COR-L47 (cell line): Measurements from ENCODE around the gene ADARB1.

Experiments used
- DNase-seq: peaks from one replicate; lab custom pipeline; 2025; lab: John Stamatoyannopoulos, UW

ADARB1 gene

DNA sequence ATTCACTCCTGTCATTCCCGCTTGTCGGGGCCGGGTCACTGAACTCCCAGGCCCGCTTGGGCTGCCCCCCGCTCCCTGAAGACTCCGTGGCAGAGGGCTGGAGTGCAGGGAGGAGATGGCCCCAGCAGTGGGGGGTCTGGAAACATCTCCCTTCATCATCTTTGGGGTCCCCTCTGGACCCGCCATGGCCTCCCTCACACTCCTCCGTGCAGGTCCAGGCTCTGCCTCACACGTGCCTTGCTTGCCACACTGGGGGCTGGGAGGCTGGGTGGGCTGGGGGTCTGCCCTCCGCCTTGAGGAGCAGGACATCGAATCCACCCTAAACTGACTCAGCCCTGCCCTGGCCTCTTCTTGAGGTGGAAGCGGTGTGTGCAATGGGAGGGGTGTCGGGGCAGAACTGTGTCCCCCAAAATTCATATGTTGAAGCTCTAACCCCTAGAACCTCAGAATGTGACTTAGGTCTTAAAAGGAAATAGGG lies 178.1 kb downstream of the ADARB1 start:
- no peak for DNase-seq

DNA sequence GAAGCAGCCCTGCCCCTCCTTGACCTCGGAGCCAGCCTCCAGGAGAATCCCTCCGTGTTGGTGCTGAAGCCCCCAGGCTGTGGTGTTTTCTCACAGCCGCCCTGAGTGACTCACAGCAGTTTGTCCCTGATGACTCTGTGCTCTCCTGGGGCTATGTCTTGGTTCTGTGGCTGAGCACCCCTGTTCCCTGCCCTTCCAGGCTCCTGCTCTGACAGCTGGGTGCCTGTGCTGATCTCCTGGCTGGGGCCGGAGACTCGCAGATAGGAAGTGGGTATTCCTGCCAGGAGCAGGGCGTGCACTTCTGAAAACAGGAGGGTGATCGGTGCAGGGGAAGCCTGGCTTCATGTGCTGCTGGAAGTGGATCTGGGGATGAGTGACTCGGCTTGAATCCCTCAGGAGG lies 178.8 kb downstream of the ADARB1 start:
- no peak for DNase-seq

DNA sequence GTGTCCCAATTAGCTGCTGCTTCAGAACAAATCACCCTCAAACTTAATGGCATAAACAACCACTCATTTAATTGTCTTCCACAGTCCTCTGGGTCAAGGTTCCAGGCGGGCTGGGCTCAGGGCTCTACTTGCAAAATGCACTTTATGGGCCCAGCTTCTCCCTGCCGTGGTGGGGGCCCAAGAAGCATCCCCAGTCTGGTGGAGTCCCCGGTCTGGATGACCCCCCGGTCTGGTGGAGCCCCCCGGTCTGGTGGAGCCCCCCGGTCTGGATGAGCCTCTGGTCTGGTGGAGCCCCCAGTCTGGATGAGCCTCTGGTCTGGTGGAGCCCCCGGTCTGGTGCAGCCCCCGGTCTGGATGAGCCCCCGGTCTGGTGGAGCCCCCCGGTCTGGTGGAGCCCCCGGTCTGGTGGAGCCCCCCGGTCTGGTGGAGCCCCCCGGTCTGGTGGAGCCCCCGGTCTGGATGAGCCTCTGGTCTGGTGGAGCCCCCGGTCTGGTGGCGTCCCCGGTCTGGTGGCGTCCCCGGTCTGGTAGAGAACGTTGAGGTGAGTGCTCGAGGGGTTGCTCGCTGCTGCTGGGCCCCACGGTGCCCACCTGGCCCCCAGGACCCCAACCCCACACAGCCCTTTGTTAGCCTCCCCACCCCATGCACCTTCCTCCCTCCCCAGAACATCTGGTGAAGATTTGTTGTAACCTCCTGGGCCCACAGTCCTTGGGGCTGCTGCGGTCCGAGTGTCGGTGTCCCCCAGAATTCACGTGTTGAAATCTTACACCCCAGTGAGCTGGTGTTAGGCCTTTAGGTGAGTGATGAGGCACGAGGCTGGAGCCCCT lies 179.5 kb downstream of the ADARB1 start:
- no peak for DNase-seq

DNA sequence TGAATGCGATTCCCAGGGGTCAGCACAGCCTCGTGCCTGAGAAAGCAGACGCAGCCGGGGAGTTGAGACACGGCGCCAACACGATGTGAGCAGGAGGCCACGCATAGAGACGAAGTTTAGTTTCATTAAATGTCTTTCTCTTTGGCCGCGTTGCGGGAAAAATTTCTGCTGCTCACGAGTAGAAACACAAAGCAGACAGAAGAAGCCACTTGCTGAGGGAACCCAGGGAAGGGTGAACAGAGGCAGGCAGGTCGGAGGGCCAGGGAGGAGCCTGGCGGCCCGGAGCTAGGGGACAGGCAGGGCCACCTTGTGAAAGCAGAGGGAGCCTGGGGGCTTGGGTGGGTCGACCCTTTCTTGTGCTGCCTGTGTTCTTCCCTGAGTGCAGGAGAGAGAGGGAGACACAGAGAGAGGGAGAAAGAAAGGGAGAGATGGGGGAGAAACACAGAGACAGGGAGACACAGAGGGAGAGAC lies 180.1 kb downstream of the ADARB1 start:
- DNase-seq: no peak

DNA sequence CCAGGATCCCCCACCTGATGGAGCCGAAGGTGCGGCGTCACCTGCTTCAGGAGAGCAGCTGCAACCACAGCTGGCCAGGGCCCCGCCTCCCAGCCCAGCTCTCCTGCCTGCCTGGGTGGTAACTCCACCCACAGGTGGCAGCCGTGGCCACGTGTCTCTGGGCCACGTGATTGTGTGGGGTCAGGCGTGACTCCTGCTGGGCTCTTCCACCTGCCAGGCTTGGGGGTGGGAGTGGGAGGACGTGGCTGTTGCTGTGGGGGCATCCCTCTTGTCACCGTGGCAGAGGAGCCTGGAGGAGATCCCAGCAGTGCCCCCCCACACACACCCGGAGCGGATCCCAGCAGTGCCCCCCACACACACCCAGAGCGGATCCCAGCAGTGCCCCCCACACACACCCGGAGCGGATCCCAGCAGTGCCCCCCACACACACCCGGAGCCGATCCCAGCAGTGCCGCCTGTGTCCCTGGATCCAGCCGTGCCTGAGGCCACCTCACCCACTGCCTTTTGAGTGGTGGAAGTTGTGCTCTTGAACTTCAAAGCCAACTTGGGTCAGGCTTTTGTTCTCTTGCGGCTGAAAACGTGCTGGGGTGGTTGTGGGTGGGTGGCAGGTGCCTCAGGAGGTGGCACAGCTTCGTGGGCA lies 181.1 kb downstream of the ADARB1 start:
- peak; percentile 80 for DNase-seq

DNA sequence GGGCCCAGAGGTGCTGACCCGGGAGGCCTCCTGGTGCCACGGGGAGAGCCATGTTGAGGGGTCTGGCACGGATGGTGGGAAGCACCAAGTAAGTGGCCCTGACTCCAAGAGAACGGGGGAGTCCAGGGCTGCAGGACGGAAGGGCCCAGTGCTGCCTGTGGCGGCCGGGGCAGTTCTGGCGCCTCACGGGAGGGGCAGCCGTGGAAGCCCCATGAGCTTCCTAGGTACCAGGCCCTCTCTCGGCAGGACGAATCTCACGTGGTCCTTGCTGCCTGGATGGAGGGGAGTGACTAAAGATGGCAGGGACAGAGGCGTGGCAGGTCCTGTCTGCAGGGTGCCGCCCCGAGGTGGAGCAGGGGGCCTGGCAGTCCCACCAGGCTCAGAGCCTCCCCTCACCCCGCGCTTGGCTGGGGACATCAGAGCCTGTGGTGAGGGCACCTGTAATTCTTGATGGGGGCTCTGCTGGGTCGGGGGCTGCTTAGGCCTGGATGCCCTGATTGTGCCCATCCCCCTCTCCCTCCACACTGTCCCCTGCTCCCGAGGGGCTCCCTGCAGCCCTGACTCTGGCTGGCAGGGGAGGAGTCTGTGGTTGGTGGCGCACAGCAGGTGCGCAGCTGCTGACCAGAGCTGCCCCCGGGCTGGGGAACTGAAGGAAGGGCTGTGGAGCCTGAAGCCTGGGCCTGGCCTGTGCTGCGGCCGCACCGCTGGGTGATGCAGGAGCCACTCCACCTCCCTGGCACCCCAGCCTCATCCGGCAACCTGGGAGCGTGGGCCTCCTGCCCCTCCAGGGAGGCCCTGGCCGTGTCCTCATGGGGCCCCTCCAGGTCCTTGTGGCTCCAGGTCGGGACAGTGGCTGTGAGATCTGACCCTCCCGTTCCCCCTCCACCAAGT lies 181.9 kb downstream of the ADARB1 start:
- no peak for DNase-seq

DNA sequence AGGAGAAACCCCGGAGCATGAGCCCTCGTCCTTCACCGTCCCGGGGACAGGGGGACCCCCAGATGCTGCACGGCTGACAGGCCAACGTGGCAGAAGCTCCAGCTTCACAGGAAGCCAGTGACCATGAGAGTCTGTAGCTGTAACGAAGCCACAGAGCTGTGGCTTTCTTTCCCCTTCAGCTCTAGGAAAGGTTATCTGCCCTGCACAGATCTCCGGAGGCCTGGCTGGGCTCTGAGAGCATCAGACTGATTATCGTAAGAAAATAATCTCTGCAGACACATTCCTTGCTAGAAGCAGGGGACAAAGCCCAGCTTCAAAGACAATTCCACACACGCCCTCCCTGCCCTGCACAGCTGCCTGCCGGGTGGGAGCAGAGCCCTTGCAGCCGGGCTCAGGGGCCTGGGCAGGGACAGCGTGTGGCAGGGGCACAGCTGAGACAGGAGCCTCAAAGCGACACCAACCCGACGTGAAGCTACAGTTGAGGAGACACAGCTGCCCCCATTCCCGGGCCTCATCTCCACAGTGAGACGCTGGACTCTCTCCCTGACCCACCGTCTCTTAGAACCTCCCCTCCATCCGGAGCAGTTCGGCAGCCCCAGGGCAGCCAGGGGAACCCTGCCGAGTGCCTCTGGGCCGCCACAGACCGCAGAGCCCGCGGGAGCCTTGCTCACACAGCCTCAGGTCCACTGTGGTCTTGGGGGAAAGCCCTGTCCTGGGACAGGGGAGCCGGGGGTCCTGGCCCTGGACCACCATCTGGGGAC lies 182.7 kb downstream of the ADARB1 start:
- DNase-seq: no peak

DNA sequence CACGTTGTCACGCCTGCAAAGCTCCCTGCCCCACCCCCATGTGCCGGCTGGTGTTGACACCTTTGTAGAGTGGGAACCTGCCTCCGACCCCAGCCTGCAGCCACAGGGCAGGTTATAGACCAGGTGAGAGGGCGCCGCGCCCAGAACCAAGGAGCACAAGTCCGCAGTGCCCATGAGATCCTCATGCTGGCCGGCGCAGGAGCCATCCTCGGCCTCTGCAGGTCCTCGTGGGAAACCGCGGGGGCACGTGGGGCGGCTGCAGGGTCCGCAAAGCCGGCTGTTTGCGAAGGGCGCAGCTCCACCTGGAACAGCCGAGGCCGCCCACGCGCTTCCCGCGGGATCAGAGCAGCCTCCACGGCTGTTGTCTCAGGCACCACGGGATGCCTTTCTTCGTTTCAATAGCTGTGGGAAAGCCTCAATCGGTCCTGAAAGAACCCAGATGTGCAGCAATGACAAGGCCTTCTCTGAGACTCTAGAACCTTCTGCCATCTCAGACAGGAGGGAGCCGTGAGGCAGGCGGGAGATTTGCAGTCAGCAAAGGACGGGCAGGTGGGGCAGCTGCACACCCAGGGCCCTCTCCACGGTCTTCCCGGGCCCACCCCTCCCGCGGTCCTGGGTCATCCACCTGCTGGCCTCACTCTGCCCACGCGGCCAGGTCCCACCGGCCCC lies 183.4 kb downstream of the ADARB1 start:
- DNase-seq: no peak

DNA sequence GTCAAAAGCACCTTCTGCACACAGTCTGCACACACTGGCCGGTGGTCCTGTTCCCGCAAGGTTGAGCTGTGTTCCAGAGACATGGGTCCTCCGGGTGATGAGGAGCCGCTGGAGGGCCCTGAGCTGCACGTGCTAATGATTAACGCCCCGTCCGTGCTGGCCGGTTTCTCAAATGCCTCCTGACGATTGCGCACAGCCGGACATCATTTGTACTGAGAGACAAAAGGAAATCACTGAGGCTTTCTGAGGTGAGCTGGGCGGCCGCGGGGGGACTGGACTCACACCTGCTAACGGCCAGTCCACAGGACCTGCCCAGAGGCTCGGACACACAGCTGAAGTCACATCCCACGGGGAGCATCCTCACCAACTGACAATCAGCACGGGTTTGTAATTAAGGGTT lies 184.1 kb downstream of the ADARB1 start:
- DNase-seq: no peak

DNA sequence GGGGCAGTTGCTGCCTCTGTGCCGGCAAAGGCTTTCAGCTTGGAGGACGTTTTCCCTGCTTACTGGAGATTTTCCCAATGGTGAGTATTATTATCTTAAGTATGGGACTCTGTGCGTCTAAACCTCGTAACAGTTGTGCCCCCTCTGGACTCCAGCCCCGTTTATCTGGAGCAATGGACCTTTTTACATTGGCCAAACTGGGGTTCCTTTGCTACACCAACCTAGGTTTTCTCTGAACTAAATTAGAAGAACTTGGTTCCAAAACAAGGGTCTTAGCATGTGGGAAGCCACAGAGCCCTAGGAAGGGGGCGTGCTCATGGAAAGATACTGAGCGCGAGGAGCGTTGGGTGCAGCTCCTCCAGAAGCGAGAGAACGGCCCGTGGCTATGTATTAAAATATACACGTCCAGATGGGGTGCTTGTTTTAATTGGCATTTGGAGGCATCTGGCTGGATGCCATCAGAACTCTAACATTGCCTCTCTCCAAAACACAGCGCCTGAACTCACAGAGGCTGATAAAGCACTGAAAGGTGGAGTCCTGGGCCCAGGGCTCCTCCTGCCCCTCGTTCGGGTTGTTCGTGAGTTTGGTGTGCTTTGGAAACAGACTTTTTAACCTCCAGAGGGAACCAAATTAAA lies 184.9 kb downstream of the ADARB1 start:
- DNase-seq: no peak

DNA sequence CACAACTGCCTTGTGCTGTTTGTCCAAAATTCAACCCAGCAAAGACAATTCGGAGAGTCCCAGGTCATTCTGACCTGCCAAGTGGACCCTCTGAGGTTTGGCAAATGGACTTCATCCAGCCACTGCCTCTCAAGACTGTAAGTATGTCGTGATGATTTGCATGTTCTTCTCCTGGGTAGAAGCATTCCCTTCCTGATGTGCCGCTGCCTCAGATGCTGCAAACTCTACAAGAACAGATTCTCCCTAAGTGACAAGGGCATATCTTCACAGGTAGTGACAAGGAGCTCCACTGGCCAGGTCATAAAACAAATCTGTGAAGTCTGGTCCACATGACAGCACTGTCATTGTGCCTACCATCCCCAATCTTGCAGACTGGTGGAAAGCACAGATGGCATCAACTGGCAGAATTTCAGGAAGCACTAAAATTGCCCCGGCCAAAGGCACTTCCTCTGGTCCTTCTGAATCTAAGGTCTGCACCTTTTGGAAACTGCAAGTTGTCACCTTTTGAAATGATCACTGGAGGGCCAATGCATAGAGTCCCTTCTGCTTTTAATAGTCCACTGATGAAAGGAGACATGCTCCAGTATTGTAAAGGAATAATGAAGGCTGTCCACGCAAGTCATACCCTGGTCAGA lies 185.9 kb downstream of the ADARB1 start:
- no peak for DNase-seq

DNA sequence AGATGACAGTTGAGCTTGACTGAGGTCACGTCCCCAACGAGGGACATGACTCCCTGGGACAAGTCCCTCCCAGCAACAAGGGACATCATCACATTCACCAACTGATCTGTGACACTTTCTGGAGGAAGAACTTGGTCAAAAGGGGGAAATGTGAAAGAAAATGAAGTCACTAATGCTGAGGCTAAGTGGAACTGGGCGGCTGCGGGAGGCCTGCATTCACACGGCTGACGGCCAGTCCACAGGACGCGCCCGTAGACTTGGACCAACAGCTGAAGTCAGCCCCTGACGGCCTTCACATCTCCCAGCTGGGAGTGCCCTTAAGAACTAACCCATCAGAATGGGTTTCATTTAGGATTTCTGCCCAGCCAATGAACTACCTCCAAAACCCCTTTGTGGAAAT lies 186.7 kb downstream of the ADARB1 start:
- DNase-seq: no peak

DNA sequence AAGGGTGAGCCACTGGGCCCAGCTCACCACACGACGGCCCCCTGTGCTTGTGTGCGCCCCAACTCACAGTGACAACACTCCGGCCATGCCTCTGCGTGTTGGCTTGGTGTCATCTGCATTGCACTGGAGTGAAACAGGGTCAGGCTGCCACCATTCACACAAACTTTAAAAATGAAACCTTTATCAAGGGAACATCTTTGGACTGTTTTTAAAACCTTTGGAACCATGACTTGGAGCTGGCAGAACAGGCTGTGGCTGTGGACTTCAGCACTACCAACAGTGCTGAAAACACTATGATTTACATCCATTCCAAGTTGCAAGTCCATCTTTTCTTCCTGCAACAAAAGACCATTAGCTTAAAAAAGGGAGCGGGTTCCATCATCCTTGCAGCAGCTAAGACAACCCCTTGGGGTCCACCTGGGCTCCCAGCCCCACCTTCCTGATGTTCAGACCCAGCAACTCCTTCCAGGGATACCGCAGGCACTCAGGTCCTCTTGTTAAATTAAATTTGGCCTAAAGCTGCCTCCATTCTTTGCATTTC lies 187.7 kb downstream of the ADARB1 start:
- DNase-seq: no peak

DNA sequence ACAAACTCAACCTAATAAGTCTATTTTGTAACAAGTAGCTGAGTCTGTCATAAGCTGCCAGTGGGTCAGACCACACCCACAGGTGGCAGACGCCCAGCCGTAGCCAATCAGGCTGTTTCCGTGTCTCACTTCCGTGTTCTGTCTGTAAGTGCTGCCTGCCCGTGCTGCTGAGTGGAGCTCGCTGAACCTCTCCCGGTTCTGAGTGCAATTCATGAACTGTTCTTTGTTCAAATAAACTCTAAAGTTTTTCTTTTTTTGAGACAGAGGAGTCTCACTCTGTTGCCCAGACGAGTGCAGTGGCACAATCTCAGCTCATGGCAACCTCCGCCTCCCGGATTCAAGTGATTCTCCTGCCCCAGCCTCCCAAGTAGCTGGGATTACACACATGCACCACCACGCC lies 188.2 kb downstream of the ADARB1 start:
- no peak for DNase-seq

DNA sequence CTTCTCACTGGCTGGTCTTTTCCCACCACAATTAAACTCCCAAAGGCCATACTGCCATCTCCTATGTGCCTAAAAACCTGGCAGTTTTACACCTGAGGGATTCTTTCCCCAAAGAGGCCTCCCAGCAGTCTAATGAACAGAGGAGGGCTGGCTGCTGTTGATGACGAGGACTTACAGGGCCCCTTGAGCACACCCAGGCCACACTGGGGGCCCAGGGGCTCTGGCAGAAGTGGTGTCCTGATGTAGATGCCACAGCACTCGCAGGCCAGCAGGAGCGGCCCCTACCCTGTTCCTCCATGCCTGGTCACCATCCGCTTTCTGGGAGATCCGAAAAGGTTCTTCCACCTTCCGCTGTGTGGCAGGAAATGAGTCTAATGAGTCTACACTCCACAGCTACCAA lies 189.2 kb downstream of the ADARB1 start:
- no peak for DNase-seq

DNA sequence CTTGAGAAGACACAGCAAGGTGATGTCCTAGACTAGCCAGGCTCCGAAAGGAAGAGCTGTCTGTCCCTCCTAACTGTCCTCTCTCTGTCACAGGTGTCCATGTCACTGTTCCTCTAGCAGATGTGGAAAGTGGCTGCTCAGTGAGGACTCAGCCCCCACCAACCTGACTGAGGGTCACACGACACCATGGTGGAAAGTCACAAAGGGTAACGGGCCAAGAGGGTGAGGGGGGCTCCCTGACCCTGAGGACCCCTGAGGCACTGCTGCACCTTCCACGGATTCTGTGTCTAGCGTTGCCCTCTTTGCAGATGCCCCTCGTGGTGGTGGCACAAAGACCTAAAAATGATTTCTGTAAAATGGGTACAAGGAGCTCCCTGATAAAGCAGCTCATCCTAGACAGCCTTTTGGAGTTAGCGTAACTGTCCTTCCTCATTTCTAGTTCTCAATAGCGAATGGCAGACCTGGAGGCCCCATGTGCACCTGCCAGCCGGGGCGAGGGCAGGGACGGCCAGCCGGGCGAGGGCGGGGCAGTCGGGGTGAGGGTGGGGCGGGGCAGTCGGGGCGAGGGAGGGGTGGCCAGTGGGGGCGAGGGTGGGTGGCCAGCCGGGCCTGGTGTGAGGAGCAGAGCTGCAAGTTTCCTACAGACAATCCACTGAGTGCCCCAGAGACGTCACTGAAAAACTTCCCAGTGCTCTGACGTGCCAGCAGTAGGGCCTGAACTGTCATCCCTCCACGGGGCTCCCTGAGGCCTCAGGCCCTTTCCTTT lies 189.9 kb downstream of the ADARB1 start:
- no peak for DNase-seq

DNA sequence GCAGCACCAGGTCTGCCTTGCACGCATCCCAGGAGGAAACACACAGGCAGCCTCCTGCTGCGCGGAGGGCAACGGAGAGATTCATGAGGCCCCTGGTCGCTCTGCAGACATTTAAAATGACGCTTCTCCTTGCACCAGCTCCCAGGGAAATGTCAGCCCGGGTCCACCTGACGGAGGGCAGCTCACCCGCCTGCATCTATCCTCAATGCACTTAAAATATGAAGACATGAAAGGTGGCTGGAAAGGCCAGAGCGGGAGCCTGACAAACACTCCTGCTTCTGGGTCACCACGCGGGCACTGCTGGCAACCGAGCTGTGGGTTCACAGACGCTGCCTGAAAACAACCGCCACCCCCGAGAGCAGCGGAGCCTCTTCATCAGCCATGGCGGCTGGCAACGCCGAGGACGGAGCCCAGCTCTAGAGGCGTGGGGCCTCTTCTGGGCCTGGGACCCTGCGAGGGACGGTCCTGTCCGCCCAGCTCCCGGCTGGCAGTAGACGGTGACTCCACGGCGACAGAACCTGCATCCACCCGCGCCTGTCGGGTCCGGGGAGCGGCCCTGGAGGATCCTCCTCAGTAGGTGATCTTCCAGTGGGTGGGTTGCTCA lies 190.6 kb downstream of the ADARB1 start:
- no peak for DNase-seq

DNA sequence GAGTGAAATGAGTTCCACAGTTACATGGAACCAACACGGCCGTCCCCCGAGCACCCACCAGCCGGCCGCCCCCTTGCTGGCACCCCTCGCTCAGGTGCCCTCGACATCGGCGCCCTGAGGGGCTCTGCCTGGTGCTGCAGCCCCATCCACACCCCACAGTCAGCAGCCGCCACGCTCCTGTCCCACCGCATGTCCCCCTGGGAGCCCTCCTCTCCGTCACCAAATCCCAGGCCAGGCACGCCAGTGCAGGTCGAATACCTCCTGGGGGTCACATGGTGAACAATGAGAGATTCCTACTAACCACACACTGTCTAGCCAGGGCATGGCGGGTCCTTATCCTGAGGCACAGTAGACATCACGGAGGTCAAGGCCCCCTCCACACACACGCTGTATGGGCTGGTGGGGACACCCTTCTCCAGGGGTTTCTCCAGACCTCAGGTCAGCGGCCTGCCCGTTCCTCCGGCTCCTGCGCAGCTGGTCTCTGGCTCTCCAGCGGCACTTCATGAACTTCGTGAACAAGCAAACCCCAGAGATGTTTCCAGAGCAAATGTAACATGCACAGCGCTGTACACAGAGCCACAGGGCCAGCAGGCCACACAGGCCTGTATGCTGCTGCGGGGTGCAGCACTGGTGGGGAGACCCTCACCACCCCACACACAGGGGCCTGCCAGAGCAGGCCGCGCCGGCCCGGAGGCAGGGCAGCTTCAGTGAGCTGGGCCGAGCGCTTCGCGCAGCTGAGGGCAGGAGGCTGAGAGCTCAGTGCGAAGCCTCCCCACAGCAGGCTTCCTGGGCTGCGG lies 191.5 kb downstream of the ADARB1 start:
- no peak for DNase-seq
